GM12878 (cell line): ENCODE results near the gene TMEM35B. TPM values are rescaled to one million over a fixed set of nuclear protein-coding genes. Genes with fewer than 3 reads are reported as not detected.

Experiments
- ATAC-seq: fragments of 200-7000 bp; cut with Tn5 transposase; 3 replicates; pipeline ENCODE4 v1.9.1; 2020; ENCODE audit warnings: mild to moderate bottlenecking, moderate library complexity
- BruUV-seq: library from RNA; stranded (reverse); fragments of 400-500 nt; replicated peaks from 2 replicates; lab custom pipeline; 2021; lab: Mats Ljungman, UMichigan
- CTCF ChIA-PET: fragments of 300-600 bp; sonication (Branson Sonifier 250); formaldehyde crosslinking; extraction: SDS; loops from one replicate; lab custom pipeline; 2021; ENCODE audit warnings: inconsistent platforms; lab: Yijun Ruan, JAX
- POLR2A ChIA-PET: fragments of 350-600 bp; formaldehyde crosslinking; extraction: SDS; loops from one replicate; lab custom pipeline; 2021; ENCODE audit warnings: inconsistent platforms; lab: Charles Lee
- RAD21 ChIA-PET: fragments of 300-600 bp; sonication (Branson Sonifier 250); formaldehyde crosslinking; loops from one replicate; lab custom pipeline; 2023; ENCODE audit warnings: antibody characterized with exemption; ENCODE audit not compliant: unreplicated experiment; lab: Charles Lee
- SMC1A ChIA-PET: fragments of 300-600 bp; sonication (Branson Sonifier 250); formaldehyde crosslinking; loops from one replicate; lab custom pipeline; 2023; ENCODE audit not compliant: unreplicated experiment, uncharacterized antibody; lab: Charles Lee
- DNase-seq: peaks from one replicate; pipeline ENCODE4 v3.0.0-alpha.2; 2011; ENCODE audit warnings: low read depth, low spot score
- FAIRE-seq: peaks from 3 replicates; lab custom pipeline; 2011; peaks lifted over from hg19 to GRCh38; lab: Jason Lieb, UNC
- H2AFZ ChIP-seq: 2 replicates; pipeline ENCODE4 v1.6.0; 2011; ENCODE audit warnings: low read depth, low read length, control low read depth; ENCODE audit not compliant: control insufficient read depth
- H3K27ac ChIP-seq: 2 replicates; pipeline ENCODE4 v1.5.1; 2011; ENCODE audit warnings: control low read depth; ENCODE audit not compliant: control insufficient read depth, insufficient read depth
- H3K27me3 ChIP-seq, 2 experiments: replicated peaks in 1 of 2; 2 replicates each; pipeline versions ENCODE4 v1.6.0 to v1.6.1; 2011; ENCODE audit warnings: low read length in 1 of 2; ENCODE audit not compliant: control insufficient read depth in 2 of 2, insufficient read depth in 2 of 2
- H3K36me3 ChIP-seq, 2 experiments: 2 replicates each; pipeline ENCODE4 v1.5.1; 2011; ENCODE audit warnings: low read length in 1 of 2; ENCODE audit not compliant: control insufficient read depth in 2 of 2, insufficient read depth in 2 of 2
- H3K4me1 ChIP-seq: 2 replicates; pipeline ENCODE4 v1.6.1; 2011; ENCODE audit warnings: mild to moderate bottlenecking, low read length, moderate library complexity, mixed read lengths; ENCODE audit not compliant: control insufficient read depth, insufficient read depth
- H3K4me2 ChIP-seq: 2 replicates; pipeline ENCODE4 v1.6.0; 2011; ENCODE audit warnings: control low read depth; ENCODE audit not compliant: control insufficient read depth, insufficient read depth
- H3K4me3 ChIP-seq: fragments of 200-600 bp; sonication (generic); 2 replicates; pipeline ENCODE4 v1.5.1; 2016
- H3K79me2 ChIP-seq: 2 replicates; pipeline ENCODE4 v1.6.0; 2011; ENCODE audit warnings: low read length; ENCODE audit not compliant: control insufficient read depth, insufficient read depth
- H3K9ac ChIP-seq: 2 replicates; pipeline ENCODE4 v1.8.0; 2011; ENCODE audit warnings: low read length, control low read depth, mixed read lengths; ENCODE audit not compliant: control insufficient read depth, insufficient read depth
- H3K9me3 ChIP-seq: replicated peaks from 3 replicates; pipeline ENCODE4 v1.5.1; 2011; ENCODE audit warnings: mild to moderate bottlenecking, low read length; ENCODE audit not compliant: control insufficient read depth, insufficient read depth
- H4K20me1 ChIP-seq: 2 replicates; pipeline ENCODE4 v1.6.0; 2011; ENCODE audit not compliant: control insufficient read depth, insufficient read depth
- BHLHE40 ChIP-seq, 2 experiments: fragments of 450-650 bp in 1 of 2; IDR thresholded peaks; 2 replicates each; pipeline ENCODE4 v1.6.1; 2011 to 2017; ENCODE audit warnings: low read depth in 2 of 2, borderline replicate concordance in 1 of 2, improper control_type of control experiment in 1 of 2, low read length in 1 of 2, mild to moderate bottlenecking in 1 of 2
- DPF2 ChIP-seq: fragments of 450-650 bp; IDR thresholded peaks from 2 replicates; pipeline ENCODE4 v1.6.1; 2017; ENCODE audit warnings: mild to moderate bottlenecking
- E4F1 ChIP-seq: fragments of 450-650 bp; IDR thresholded peaks from 2 replicates; pipeline ENCODE4 v1.6.1; 2018; ENCODE audit warnings: borderline replicate concordance, mild to moderate bottlenecking; ENCODE audit not compliant: partially characterized antibody
- IKZF1 ChIP-seq: fragments of 450-650 bp; conservative IDR thresholded peaks from 2 replicates; pipeline ENCODE4 v1.6.1; 2017; ENCODE audit warnings: antibody characterized with exemption, mild to moderate bottlenecking
- IKZF2 ChIP-seq, 2 experiments: fragments of 450-650 bp; IDR thresholded peaks; 2 replicates each; pipeline ENCODE4 v1.6.1; 2017; ENCODE audit warnings: mild to moderate bottlenecking in 2 of 2, moderate library complexity in 2 of 2
- JUNB ChIP-seq: IDR thresholded peaks from 2 replicates; pipeline ENCODE4 v1.6.1; 2016; ENCODE audit warnings: antibody characterized with exemption, mild to moderate bottlenecking
- MEF2B ChIP-seq: fragments of 450-650 bp; IDR thresholded peaks from 2 replicates; pipeline ENCODE4 v1.6.1; 2018; ENCODE audit warnings: mild to moderate bottlenecking, moderate library complexity; ENCODE audit not compliant: partially characterized antibody, poor library complexity, severe bottlenecking
- MTA2 ChIP-seq: fragments of 450-650 bp; IDR thresholded peaks from 2 replicates; pipeline ENCODE4 v1.6.1; 2016; ENCODE audit warnings: low read depth, mild to moderate bottlenecking, moderate library complexity
- NBN ChIP-seq: fragments of 450-650 bp; IDR thresholded peaks from 2 replicates; pipeline ENCODE4 v1.6.1; 2016
- NFIC ChIP-seq: IDR thresholded peaks from 2 replicates; pipeline ENCODE4 v1.6.1; 2012; ENCODE audit warnings: low read depth, mild to moderate bottlenecking, inconsistent platforms, low read length, moderate library complexity
- PAX5 ChIP-seq: IDR thresholded peaks from 2 replicates; pipeline ENCODE4 v1.6.1; 2011; ENCODE audit warnings: low read depth, low read length, borderline replicate concordance
- RCOR1 ChIP-seq: conservative IDR thresholded peaks from 2 replicates; pipeline ENCODE4 v1.6.1; 2012; ENCODE audit warnings: low read depth, low read length, improper control_type of control experiment
- ZNF24 ChIP-seq: fragments of 450-650 bp; IDR thresholded peaks from 2 replicates; pipeline ENCODE4 v1.6.1; 2017; ENCODE audit warnings: antibody characterized with exemption, mild to moderate bottlenecking
- WGBS: methylation state at CpG from one replicate; pipeline ENCODE4 v1.1.6; 2016; ENCODE audit warnings: low lambda C conversion rate; ENCODE audit not compliant: insufficient replicate concordance, insufficient coverage; ENCODE audit errors: missing lambda C conversion rate; 5-methylcytosine and 5-hydroxymethylcytosine counted together
- in situ Hi-C: fragments of 300-500 bp; cut with MboI; formaldehyde crosslinking; loops from 9 replicates; pipeline ENCODE4 v1.14.3; 2018; ENCODE audit warnings: mixed read lengths
- intact Hi-C: fragments of 100-400 bp; cut with micrococcal nuclease; formaldehyde crosslinking; loops from one replicate; pipeline ENCODE4 v1.14.2; 2022; ENCODE audit not compliant: unreplicated experiment
- polyA plus RNA-seq, 11 experiments: library from polyadenylated mRNA; depleted of rRNA in 4 of 11; unstranded in 6 of 11; stranded (reverse) in 5 of 11; fragments of >200 nt; fragmentation: Nextera tagmentation in 4 of 11; fragmentation: Illumina TruSeq in 1 of 11; extraction: Ambion mirVana in 4 of 11; extraction: Trizol in 1 of 11; gene quantifications; 1 replicate in 1 of 11; 2 replicates in 10 of 11; pipeline versions ENCODE4 v1.2.1 to v1.2.3, GENCODE V29; 2011 to 2016; ENCODE audit warnings: inconsistent platforms in 2 of 11, missing spikeins in 2 of 11, low read depth in 1 of 11
- total RNA-seq, 4 experiments: library from RNA; depleted of rRNA in 3 of 4; stranded (reverse); fragments of >200 nt in 3 of 4; fragmentation: Illumina TruSeq in 1 of 4; extraction: Trizol in 1 of 4; gene quantifications; 2 replicates each; pipeline versions ENCODE4 v1.2.1 to v1.2.3, GENCODE V29; 2013 to 2021
- TF ChIP-seq, protein P1 (sequence below): IDR thresholded peaks from 2 replicates; pipeline ENCODE4 v1.6.1; 2011; ENCODE audit warnings: low read depth, low read length, improper control_type of control experiment, borderline replicate concordance

The TMEM35B gene
- total and polyA plus RNA-seq, 10 of the 15 experiments (the other 5 are each of a cell fraction or from before 2014, with no cell fraction given) = 14.8 to 138 (median 32.8) TPM

DNA sequence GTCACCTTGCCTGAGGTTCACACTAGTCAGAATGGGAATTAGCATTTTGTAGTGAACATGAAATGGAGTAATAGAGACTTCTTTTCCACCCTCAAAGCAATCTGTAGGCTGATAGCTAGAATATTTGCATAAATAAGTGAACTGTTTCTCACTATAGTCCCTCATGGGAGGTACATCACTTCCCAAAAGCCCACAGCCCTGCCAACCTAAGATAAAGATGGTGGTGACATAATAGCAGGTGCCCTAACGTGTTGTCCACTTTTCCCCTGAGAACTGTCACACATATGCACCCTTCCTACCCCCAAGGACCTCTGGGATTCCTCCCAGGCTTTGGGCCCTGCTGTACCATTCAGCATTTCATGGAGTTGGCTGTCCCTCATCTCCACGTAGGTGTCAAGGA is 4.4 kb downstream of the TMEM35B start:
- FAIRE-seq = no peak

DNA sequence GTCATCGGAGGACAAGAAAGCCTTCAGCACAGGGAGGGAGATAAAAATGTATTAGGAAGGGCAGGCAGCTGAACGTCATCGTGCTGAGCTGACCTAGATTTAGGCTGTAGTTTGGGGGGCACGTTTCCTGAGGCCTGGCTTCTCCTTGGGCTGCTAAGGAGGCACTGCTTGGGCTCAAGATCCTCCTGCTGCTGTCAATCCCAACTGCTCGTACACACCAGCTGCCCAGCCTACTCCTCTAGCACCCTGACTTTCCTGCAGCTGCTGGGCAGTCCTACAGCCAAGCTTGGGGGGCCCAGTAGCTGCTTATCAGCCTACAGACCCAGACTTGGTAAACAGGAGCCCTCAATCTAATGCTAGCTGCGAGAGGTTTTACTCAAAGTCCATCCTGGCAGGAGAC is 6.2 kb downstream of the TMEM35B start:
- H3K79me2 ChIP-seq = peaks cover 6% of the 10 kb centered on the region
- H4K20me1 ChIP-seq = no peaks in the 10 kb centered on the region; the same call in 1 of the 2 replicates
- in situ Hi-C loops = no loop called here
- ATAC-seq = no peak
- peaks cover 9% of the 10 kb centered on the region for H3K4me1 ChIP-seq
- ChIA-PET RAD21 (no interaction called here), CTCF (interaction anchor here (1.0 to 1.2 kb wide), 2 partner anchors 20 to 26 kb away, joined by 3 to 4 read pairs; no protein-coding TSS in a partner anchor), SMC1A (interaction anchor here (1.0 kb wide), 1 partner anchor 9 kb away, joined by 3 read pairs; no protein-coding TSS in a partner anchor), POLR2A (no interaction called here)
- no peak overlapping the region for H3K4me2 ChIP-seq
- H3K9me3 ChIP-seq = no peaks in the 10 kb centered on the region
- H3K27ac ChIP-seq = no peak overlapping the region
- FAIRE-seq = no peak
- intact Hi-C loops = no loop called here
- H3K9ac ChIP-seq = no peak overlapping the region
- no peak overlapping the region for H3K4me3 ChIP-seq
- no peak overlapping the region for H2AFZ ChIP-seq
- 79% methylated on average over 6 of the region's 6 CpGs for whole genome bisulfite sequencing
- DNase-seq = no peak
- BruUV-seq = no TSS peak
- H3K36me3 ChIP-seq = no peaks in the 10 kb centered on the region
- H3K27me3 ChIP-seq = no peaks in the 10 kb centered on the region
- TF ChIP-seq JUNB = no peak
- TF ChIP-seq E4F1 = no peak
- TF ChIP-seq, protein P1, sequence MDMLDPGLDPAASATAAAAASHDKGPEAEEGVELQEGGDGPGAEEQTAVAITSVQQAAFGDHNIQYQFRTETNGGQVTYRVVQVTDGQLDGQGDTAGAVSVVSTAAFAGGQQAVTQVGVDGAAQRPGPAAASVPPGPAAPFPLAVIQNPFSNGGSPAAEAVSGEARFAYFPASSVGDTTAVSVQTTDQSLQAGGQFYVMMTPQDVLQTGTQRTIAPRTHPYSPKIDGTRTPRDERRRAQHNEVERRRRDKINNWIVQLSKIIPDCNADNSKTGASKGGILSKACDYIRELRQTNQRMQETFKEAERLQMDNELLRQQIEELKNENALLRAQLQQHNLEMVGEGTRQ = no peak
- no peak for TF ChIP-seq NFIC
- no peak for TF ChIP-seq PAX5
- TF ChIP-seq NBN = no peak

More for the DNA sequence above, 4.4 kb downstream of the TMEM35B start:
- Histone ChIP-seq H3K9ac (no peak overlapping the region), H3K27me3 (no peaks in the 10 kb centered on the region), H3K4me2 (peak overlapping the region; percentile 59), H3K4me1 (peaks cover 9% of the 10 kb centered on the region), H3K36me3 (no peaks in the 10 kb centered on the region), H3K27ac (no peak overlapping the region), H3K4me3 (no peak overlapping the region), H3K9me3 (no peaks in the 10 kb centered on the region), H2AFZ (no peak overlapping the region), H4K20me1 (no peaks in the 10 kb centered on the region), H3K79me2 (peaks cover 22% of the 10 kb centered on the region)
- ChIA-PET SMC1A (interaction anchor here (0.7 to 1.0 kb wide), 2 partner anchors 8 to 61 kb away, joined by 3 read pairs; no protein-coding TSS in a partner anchor), RAD21 (interaction anchor here (1.0 kb wide), 1 partner anchor 121 kb away, joined by 3 read pairs; the partner anchor contains the start of gene SMIM12), CTCF (interaction anchor here (0.7 kb wide), 1 partner anchor 11 kb away, joined by 3 read pairs; no protein-coding TSS in a partner anchor), POLR2A (no interaction called here)
- DNase-seq (no peak), ATAC-seq (peak; percentile 12)
- intact Hi-C loops (loop anchor here (10.0 kb wide), 1 partner anchor 204 kb away; no protein-coding TSS in a partner anchor), in situ Hi-C loops (no loop called here)
- BruUV-seq = no TSS peak
- 21% methylated on average over 2 of the region's 2 CpGs for WGBS
- TF ChIP-seq IKZF1 = peak; percentile 53
- no peak for TF ChIP-seq ZNF24
- peak; percentile 57 for TF ChIP-seq MEF2B
- TF ChIP-seq BHLHE40 (IDR thresholded peaks at IDR 0.05; ENCODE audit: borderline replicate concordance in 1 of 2, low read depth in 2 of 2, low read length in 1 of 2) = 0 out of 4 replicates have a peak, but pooled peaks of 1 of the 2 experiments have one; percentile 18
- TF ChIP-seq IKZF2 (IDR thresholded peaks at IDR 0.05) = peak in 1 of 2 experiments; percentile 19; a peak in 1 of 4 replicates
- no peak for TF ChIP-seq RCOR1
- 0 out of 2 replicates have a peak, but pooled peaks have one; percentile 14 for TF ChIP-seq MTA2
- peak; percentile 62; the same call in 1 of the 2 replicates for TF ChIP-seq DPF2
